OCI-LY7 (cell line): ENCODE results near the gene POLR2E. TPM values are rescaled to one million over a fixed set of nuclear protein-coding genes. Genes with fewer than 3 reads are reported as not detected.

ENCODE experiments used
- BruUV-seq: library from RNA; stranded (reverse); fragments of 400-500 nt; replicated peaks from 2 replicates; lab custom pipeline; 2021; lab: Mats Ljungman, UMichigan
- CTCF ChIA-PET: fragments of 300-600 bp; sonication (Branson Sonifier 250); formaldehyde crosslinking; loops from one replicate; lab custom pipeline; 2022; ENCODE audit warnings: antibody characterized with exemption; ENCODE audit not compliant: unreplicated experiment; lab: Charles Lee
- POLR2A ChIA-PET: fragments of 300-600 bp; sonication (Branson Sonifier 250); formaldehyde crosslinking; loops from one replicate; lab custom pipeline; 2022; ENCODE audit warnings: antibody characterized with exemption; lab: Charles Lee
- DNase-seq: peaks from one replicate; pipeline ENCODE4 v3.0.0-alpha.2; 2015; ENCODE audit warnings: low spot score
- H2AFZ ChIP-seq: fragments of 200-600 bp; sonication (generic), shearing (Covaris generic); 2 replicates; pipeline ENCODE4 v1.6.1; 2014; ENCODE audit warnings: mild to moderate bottlenecking, antibody characterized with exemption, low read length, moderate library complexity
- H3K27ac ChIP-seq: fragments of 200-600 bp; sonication (generic); 2 replicates; pipeline ENCODE4 v1.5.1; 2014; ENCODE audit warnings: mixed run types, low read depth, mild to moderate bottlenecking, moderate library complexity, low read length, inconsistent platforms; ENCODE audit not compliant: poor library complexity, severe bottlenecking
- H3K36me3 ChIP-seq: fragments of 200-600 bp; sonication (generic); 2 replicates; pipeline ENCODE4 v1.6.1; 2014; ENCODE audit warnings: mild to moderate bottlenecking, antibody characterized with exemption, low read length, moderate library complexity, mixed read lengths; ENCODE audit not compliant: insufficient read depth
- H3K4me1 ChIP-seq: fragments of 200-600 bp; sonication (generic); 2 replicates; pipeline ENCODE4 v1.5.1; 2014; ENCODE audit warnings: mild to moderate bottlenecking, low read length; ENCODE audit not compliant: insufficient read depth, poor library complexity, severe bottlenecking
- H3K4me2 ChIP-seq: fragments of 200-600 bp; sonication (generic); 2 replicates; pipeline ENCODE4 v1.6.1; 2014; ENCODE audit warnings: mild to moderate bottlenecking, low read length
- H3K4me3 ChIP-seq: fragments of 200-600 bp; sonication (generic); 2 replicates; pipeline ENCODE4 v1.5.1; 2014; ENCODE audit warnings: mild to moderate bottlenecking, low read depth, low read length; ENCODE audit not compliant: poor library complexity, severe bottlenecking
- H3K79me2 ChIP-seq: fragments of 200-600 bp; sonication (generic); 2 replicates; pipeline ENCODE4 v1.6.1; 2016; ENCODE audit warnings: low read depth, mild to moderate bottlenecking, low read length, moderate library complexity, mixed read lengths; ENCODE audit not compliant: insufficient read depth
- H3K9me2 ChIP-seq: fragments of 200-600 bp; sonication (generic); 2 replicates; pipeline ENCODE4 v1.6.1; 2016; ENCODE audit warnings: mild to moderate bottlenecking, low read length, mixed read lengths; ENCODE audit not compliant: insufficient read depth
- H3K9me3 ChIP-seq: fragments of 200-600 bp; sonication (generic); 2 replicates; pipeline ENCODE4 v1.6.1; 2014; ENCODE audit warnings: mild to moderate bottlenecking, mixed run types, low read length, mixed read lengths
- H4K20me1 ChIP-seq: fragments of 200-600 bp; sonication (generic); 2 replicates; pipeline ENCODE4 v1.6.1; 2014; ENCODE audit warnings: mild to moderate bottlenecking, antibody characterized with exemption, low read length, moderate library complexity, mixed read lengths; ENCODE audit not compliant: insufficient read depth
- EZH2phosphoT487 ChIP-seq: fragments of 200-600 bp; sonication (generic); IDR thresholded peaks from 2 replicates; pipeline ENCODE4 v1.6.1; 2018; ENCODE audit warnings: low read depth, borderline replicate concordance, mild to moderate bottlenecking, mixed run types, antibody characterized with exemption, low read length, moderate library complexity, mixed read lengths
- intact Hi-C: fragments of 100-400 bp; cut with micrococcal nuclease; formaldehyde crosslinking; loops from one replicate; pipeline ENCODE4 v1.10.0; 2022; ENCODE audit not compliant: unreplicated experiment
- total RNA-seq, 2 experiments: library from RNA; depleted of rRNA in 1 of 2; stranded (reverse); fragments of >200 nt in 1 of 2; shearing (Covaris generic) in 1 of 2; gene quantifications; 2 replicates each; pipeline ENCODE4 v1.2.3, GENCODE V29; 2014 to 2022
- TF ChIP-seq, protein P1 (sequence below): fragments of 200-600 bp; sonication (generic); conservative IDR thresholded peaks from 2 replicates; pipeline ENCODE4 v1.5.1; 2014; ENCODE audit warnings: mild to moderate bottlenecking, antibody characterized with exemption, low read length, moderate library complexity, mixed read lengths

The POLR2E gene
- total RNA-seq, 2 experiments from 2014 or later: 153 to 193 TPM

DNA sequence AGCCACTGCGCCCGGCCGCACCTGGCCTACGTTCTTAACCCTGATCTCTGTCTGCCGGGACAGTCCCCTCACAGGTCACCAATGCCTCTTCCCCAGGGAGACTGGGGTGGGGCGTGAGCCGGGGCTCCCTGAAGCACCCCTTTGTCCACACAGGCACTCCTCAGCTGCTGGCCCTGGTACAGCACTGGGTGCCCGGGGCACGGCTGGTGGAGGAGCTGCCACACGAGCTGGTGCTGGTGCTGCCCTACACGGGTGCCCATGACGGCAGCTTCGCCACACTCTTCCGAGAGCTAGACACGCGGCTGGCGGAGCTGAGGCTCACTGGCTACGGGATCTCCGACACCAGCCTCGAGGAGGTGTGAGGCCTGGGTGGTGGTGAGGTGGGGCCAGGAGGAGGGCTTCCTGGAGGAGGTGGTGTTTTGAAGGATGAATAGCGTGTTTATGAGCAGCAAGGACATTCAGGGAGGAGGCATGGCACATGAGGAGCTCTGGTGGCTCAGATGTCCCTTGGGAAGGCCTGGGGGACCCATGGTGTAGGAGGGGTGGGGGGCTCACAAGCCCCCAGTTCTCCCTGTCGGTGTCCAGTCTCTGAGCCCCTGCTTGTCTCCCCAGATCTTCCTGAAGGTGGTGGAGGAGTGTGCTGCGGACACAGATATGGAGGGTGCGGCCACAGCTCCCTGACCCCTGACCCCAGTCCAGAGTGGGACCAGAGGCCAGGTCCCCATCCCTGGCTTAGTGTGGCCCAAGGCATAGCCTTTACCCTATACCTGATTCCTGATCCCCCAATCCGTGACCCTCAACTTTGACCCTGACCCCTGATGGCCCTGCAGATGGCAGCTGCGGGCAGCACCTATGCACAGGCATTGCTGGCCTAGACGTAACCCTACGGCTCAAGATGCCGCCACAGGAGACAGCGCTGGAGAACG is 41.7 kb downstream of the POLR2E start:
- H2AFZ ChIP-seq: no peak overlapping the region
- no peaks in the 10 kb centered on the region for H3K9me2 ChIP-seq
- H3K4me1 ChIP-seq: peaks cover 17% of the 10 kb centered on the region
- no TSS peak for BruUV-seq
- POLR2A ChIA-PET: no interaction called here
- CTCF ChIA-PET: no interaction called here
- H3K27ac ChIP-seq: no peak overlapping the region
- H3K9me3 ChIP-seq: no peaks in the 10 kb centered on the region
- no peaks in the 10 kb centered on the region for H4K20me1 ChIP-seq
- peaks cover 13% of the 10 kb centered on the region; the same call in 1 of the 2 replicates for H3K36me3 ChIP-seq
- no peak for TF ChIP-seq EZH2phosphoT487
- TF ChIP-seq, protein P1, sequence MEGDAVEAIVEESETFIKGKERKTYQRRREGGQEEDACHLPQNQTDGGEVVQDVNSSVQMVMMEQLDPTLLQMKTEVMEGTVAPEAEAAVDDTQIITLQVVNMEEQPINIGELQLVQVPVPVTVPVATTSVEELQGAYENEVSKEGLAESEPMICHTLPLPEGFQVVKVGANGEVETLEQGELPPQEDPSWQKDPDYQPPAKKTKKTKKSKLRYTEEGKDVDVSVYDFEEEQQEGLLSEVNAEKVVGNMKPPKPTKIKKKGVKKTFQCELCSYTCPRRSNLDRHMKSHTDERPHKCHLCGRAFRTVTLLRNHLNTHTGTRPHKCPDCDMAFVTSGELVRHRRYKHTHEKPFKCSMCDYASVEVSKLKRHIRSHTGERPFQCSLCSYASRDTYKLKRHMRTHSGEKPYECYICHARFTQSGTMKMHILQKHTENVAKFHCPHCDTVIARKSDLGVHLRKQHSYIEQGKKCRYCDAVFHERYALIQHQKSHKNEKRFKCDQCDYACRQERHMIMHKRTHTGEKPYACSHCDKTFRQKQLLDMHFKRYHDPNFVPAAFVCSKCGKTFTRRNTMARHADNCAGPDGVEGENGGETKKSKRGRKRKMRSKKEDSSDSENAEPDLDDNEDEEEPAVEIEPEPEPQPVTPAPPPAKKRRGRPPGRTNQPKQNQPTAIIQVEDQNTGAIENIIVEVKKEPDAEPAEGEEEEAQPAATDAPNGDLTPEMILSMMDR: no peak
- no peak for DNase-seq
- no peak overlapping the region for H3K4me3 ChIP-seq
- no peaks in the 10 kb centered on the region for H3K79me2 ChIP-seq
- intact Hi-C loops: no loop called here
- H3K4me2 ChIP-seq: no peak overlapping the region

DNA sequence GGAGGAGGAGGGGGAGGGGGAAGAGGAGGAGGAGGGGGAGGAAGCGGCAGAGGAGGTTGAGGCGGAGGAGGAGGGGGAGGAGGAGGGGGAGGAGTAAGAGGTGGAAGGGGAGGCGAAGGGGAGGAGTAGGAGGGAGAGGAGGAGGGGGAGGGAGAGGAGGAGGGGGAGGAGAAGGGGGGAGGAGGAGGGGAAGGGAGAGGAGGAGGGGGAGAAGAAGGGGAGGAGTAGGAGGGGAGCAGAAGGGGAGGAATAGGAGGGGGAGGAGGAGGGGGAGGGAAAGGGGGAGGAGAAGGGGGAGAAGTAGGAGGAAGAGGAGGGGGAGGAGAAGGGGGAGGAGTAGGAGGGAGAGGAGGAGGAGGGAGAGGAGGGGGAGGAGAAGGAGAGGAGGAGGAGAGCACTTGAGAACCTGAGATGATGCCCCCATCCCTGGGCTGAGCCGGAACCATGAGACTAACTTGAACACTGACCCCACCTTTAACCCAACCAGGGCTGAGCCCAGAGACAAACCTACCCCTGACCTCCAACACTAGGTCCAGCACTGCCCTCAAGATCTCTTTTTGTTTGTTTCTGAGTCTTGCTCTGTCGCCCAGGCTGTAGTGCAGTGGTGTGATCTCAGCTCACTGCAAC is 42.7 kb downstream of the POLR2E start:
- no peaks in the 10 kb centered on the region for H3K9me3 ChIP-seq
- H3K36me3 ChIP-seq: peaks cover 15% of the 10 kb centered on the region; the same call in 1 of the 2 replicates
- no peak overlapping the region for H3K27ac ChIP-seq
- intact Hi-C loops: no loop called here
- H3K79me2 ChIP-seq: no peaks in the 10 kb centered on the region
- ChIA-PET CTCF (no interaction called here), POLR2A (no interaction called here)
- BruUV-seq: no TSS peak
- TF ChIP-seq, protein P1: no peak
- TF ChIP-seq EZH2phosphoT487: no peak
- H3K9me2 ChIP-seq: no peaks in the 10 kb centered on the region
- H2AFZ ChIP-seq: no peak overlapping the region
- no peaks in the 10 kb centered on the region for H4K20me1 ChIP-seq
- H3K4me3 ChIP-seq: no peak overlapping the region
- no peak for DNase-seq
- H3K4me1 ChIP-seq: peaks cover 7% of the 10 kb centered on the region
- H3K4me2 ChIP-seq: no peak overlapping the region
